Measurements from ENCODE around the gene MROH9. TPM values are rescaled to one million over a fixed set of nuclear protein-coding genes. Genes with fewer than 3 reads are reported as not detected.

Gene MROH9
- polyA plus RNA-seq, 1 donor from 2014 or later: not detected

- Histone ChIP-seq H3K79me2 (replicated peaks; ENCODE audit: insufficient read depth, low read length) (no peaks in the 10 kb centered on the region), H3K4me2 (ENCODE audit: low read length) (no peak overlapping the region), H3K9me3 (ENCODE audit: low read length) (no peaks in the 10 kb centered on the region), H3K4me3 (ENCODE audit: low read length) (no peak overlapping the region), H4K20me1 (ENCODE audit: insufficient read depth) (no peaks in the 10 kb centered on the region), H3K27ac (ENCODE audit: low read length) (no peak overlapping the region), H3K9me2 (ENCODE audit: insufficient read depth, low read length) (no peaks in the 10 kb centered on the region), H3F3A (ENCODE audit: insufficient read depth, low read length, poor library complexity, severe bottlenecking) (no peaks in the 10 kb centered on the region), H2AFZ (ENCODE audit: low read depth, low read length) (no peak overlapping the region), H3K27me3 (ENCODE audit: insufficient read depth, low read depth, low read length) (no peaks in the 10 kb centered on the region), H3K9ac (ENCODE audit: low read length) (no peak overlapping the region), H3K36me3 (ENCODE audit: insufficient read depth, low read length) (no peaks in the 10 kb centered on the region)
- TF ChIP-seq POLR2AphosphoS5 (IDR thresholded peaks at IDR 0.05) (no peak), TAF1 (IDR thresholded peaks at IDR 0.05; ENCODE audit: low read depth) (no peak), EZH2 (IDR thresholded peaks at IDR 0.05; ENCODE audit: borderline replicate concordance, insufficient read depth, low read length, poor library complexity, severe bottlenecking) (no peak), SMC3 (conservative IDR thresholded peaks at IDR 0.05; ENCODE audit: poor library complexity) (no peak), REST (IDR thresholded peaks at IDR 0.05; ENCODE audit: borderline replicate concordance) (no peak), EP300 (conservative IDR thresholded peaks at IDR 0.05; ENCODE audit: poor library complexity, severe bottlenecking) (no peak), CTCF (IDR thresholded peaks at IDR 0.05; ENCODE audit: poor library complexity, severe bottlenecking) (no peak)
Observed at GRCh38 chr1:170932236-170932635, 3.1 kb upstream of the MROH9 start.

GRCh38 chr1:170938281-170938680, 2.9 kb downstream of the MROH9 start:
- no peak overlapping the region for H3K27ac ChIP-seq (ENCODE audit: low read length)

More at GRCh38 chr1:170938281-170938680, 2.9 kb downstream of the MROH9 start:
- Histone ChIP-seq H3K27me3 (ENCODE audit: insufficient read depth, low read depth, low read length) (no peaks in the 10 kb centered on the region), H3K9me2 (ENCODE audit: insufficient read depth, low read length) (no peaks in the 10 kb centered on the region), H4K20me1 (ENCODE audit: insufficient read depth) (no peaks in the 10 kb centered on the region), H3K36me3 (ENCODE audit: insufficient read depth, low read length) (no peaks in the 10 kb centered on the region), H3K9me3 (ENCODE audit: low read length) (no peaks in the 10 kb centered on the region), H3K79me2 (replicated peaks; ENCODE audit: insufficient read depth, low read length) (no peaks in the 10 kb centered on the region), H2AFZ (ENCODE audit: low read depth, low read length) (no peak overlapping the region), H3F3A (ENCODE audit: insufficient read depth, low read length, poor library complexity, severe bottlenecking) (no peaks in the 10 kb centered on the region), H3K9ac (ENCODE audit: low read length) (no peak overlapping the region), H3K4me3 (ENCODE audit: low read length) (no peak overlapping the region), H3K4me2 (ENCODE audit: low read length) (no peak overlapping the region)
- TF ChIP-seq SMC3 (conservative IDR thresholded peaks at IDR 0.05; ENCODE audit: poor library complexity): no peak
- no peak for TF ChIP-seq EP300 (conservative IDR thresholded peaks at IDR 0.05; ENCODE audit: poor library complexity, severe bottlenecking)
- no peak for TF ChIP-seq MXI1 (conservative IDR thresholded peaks at IDR 0.05; ENCODE audit: poor library complexity, severe bottlenecking)
- TF ChIP-seq EZH2 (IDR thresholded peaks at IDR 0.05; ENCODE audit: borderline replicate concordance, insufficient read depth, low read length, poor library complexity, severe bottlenecking): no peak
- TF ChIP-seq TAF1 (IDR thresholded peaks at IDR 0.05; ENCODE audit: low read depth): no peak
- TF ChIP-seq CTCF (IDR thresholded peaks at IDR 0.05; ENCODE audit: poor library complexity, severe bottlenecking): no peak
- TF ChIP-seq POLR2AphosphoS5 (IDR thresholded peaks at IDR 0.05): no peak
- TF ChIP-seq RAD21 (conservative IDR thresholded peaks at IDR 0.05): no peak
- TF ChIP-seq REST (IDR thresholded peaks at IDR 0.05; ENCODE audit: borderline replicate concordance): no peak

Measured in neural cell (in vitro differentiated cells).